K562 (cell line): ENCODE measurements around the gene TNFRSF19. TPM values are rescaled to one million over a fixed set of nuclear protein-coding genes. Genes with fewer than 3 reads are reported as not detected.

Experiments used
- ATAC-seq: fragments of 200-7000 bp; cut with Tn5 transposase; 3 replicates; pipeline ENCODE4 v1.9.1; 2020; ENCODE audit warnings: moderate library complexity
- BruUV-seq: library from RNA; stranded (reverse); fragments of 400-500 nt; replicated peaks from 2 replicates; lab custom pipeline; 2021; lab: Mats Ljungman, UMichigan
- CTCF ChIA-PET: fragments of 300-600 bp; formaldehyde crosslinking; extraction: SDS; loops from one replicate; lab custom pipeline; 2021; ENCODE audit warnings: low intra/inter-chr PET ratio; lab: Yijun Ruan, JAX
- POLR2A ChIA-PET: fragments of 300-600, 350-650 bp; sonication (Branson Sonifier 250); formaldehyde crosslinking; extraction: SDS; loops from one replicate; lab custom pipeline; 2021; ENCODE audit warnings: antibody characterized with exemption, inconsistent platforms; lab: Yijun Ruan, JAX
- DNase-seq, 4 experiments: peaks; one replicate each; pipeline versions ENCODE4 v3.0.0 to v3.0.0-alpha.2; 2011 to 2018; ENCODE audit warnings: low spot score in 3 of 4, mixed read lengths in 3 of 4; ENCODE audit errors: extremely low read depth in 1 of 4
- FAIRE-seq: peaks from 2 replicates; lab custom pipeline; 2011; peaks lifted over from hg19 to GRCh38; lab: Jason Lieb, UNC
- H2AFZ ChIP-seq: 2 replicates; pipeline ENCODE4 v1.6.0; 2011; ENCODE audit warnings: low read depth, low read length, control low read depth, inconsistent platforms
- H3K27ac ChIP-seq: fragments of 200-600 bp; 3 replicates; pipeline ENCODE4 v1.8.0; 2011; ENCODE audit warnings: low read depth, mild to moderate bottlenecking, control low read depth, inconsistent platforms, low read length, moderate library complexity, mixed read lengths; ENCODE audit errors: extremely low read depth
- H3K27me3 ChIP-seq, 2 experiments: fragments of 300-600 bp in 1 of 2; 2 replicates in 1 of 2; 3 replicates in 1 of 2; pipeline versions ENCODE4 v1.6.0 to v1.8.0; 2011; ENCODE audit warnings: inconsistent platforms in 2 of 2, low read length in 2 of 2, mild to moderate bottlenecking in 1 of 2, mixed read lengths in 1 of 2, moderate library complexity in 1 of 2; ENCODE audit not compliant: control insufficient read depth in 2 of 2, insufficient read depth in 2 of 2
- H3K36me3 ChIP-seq: fragments of 300-600 bp; 3 replicates; pipeline ENCODE4 v1.8.0; 2011; ENCODE audit warnings: mild to moderate bottlenecking, low read length, inconsistent platforms; ENCODE audit not compliant: control insufficient read depth, insufficient read depth
- H3K4me1 ChIP-seq, 2 experiments: fragments of 200-600 bp in 1 of 2; replicated peaks in 1 of 2; 2 replicates in 1 of 2; 3 replicates in 1 of 2; pipeline versions ENCODE4 v1.5.1 to v1.8.0; 2011; ENCODE audit warnings: inconsistent platforms in 2 of 2, low read length in 2 of 2, mild to moderate bottlenecking in 1 of 2, mixed read lengths in 1 of 2, moderate library complexity in 1 of 2; ENCODE audit not compliant: control insufficient read depth in 2 of 2, insufficient read depth in 2 of 2
- H3K4me2 ChIP-seq: 2 replicates; pipeline ENCODE4 v1.6.1; 2011; ENCODE audit warnings: low read length, control low read depth, inconsistent platforms, mixed read lengths; ENCODE audit not compliant: insufficient read depth
- H3K4me3 ChIP-seq: fragments of 200-600 bp; sonication (generic), shearing (Covaris generic); 2 replicates; pipeline ENCODE4 v1.5.1; 2016; ENCODE audit warnings: control low read depth, inconsistent platforms
- H3K79me2 ChIP-seq: fragments of 200-600 bp; 3 replicates; pipeline ENCODE4 v1.8.0; 2011; ENCODE audit warnings: low read length, inconsistent platforms; ENCODE audit not compliant: control insufficient read depth, insufficient read depth
- H3K9ac ChIP-seq, 2 experiments: 2 replicates each; pipeline versions ENCODE4 v1.6.0 to v1.6.1; 2011; ENCODE audit warnings: low read depth in 2 of 2, low read length in 2 of 2, control low read depth in 1 of 2, inconsistent platforms in 1 of 2, mild to moderate bottlenecking in 1 of 2, mixed read lengths in 1 of 2; ENCODE audit not compliant: insufficient read depth in 1 of 2
- H3K9me1 ChIP-seq: one replicate; pipeline ENCODE4 v1.6.0; 2011; ENCODE audit warnings: inconsistent platforms, mild to moderate bottlenecking, low read length, moderate library complexity; ENCODE audit not compliant: control insufficient read depth, insufficient read depth
- H3K9me3 ChIP-seq: replicated peaks from 2 replicates; pipeline ENCODE4 v1.5.1; 2011; ENCODE audit warnings: low read depth, low read length, inconsistent platforms; ENCODE audit not compliant: control insufficient read depth, insufficient read depth
- H4K20me1 ChIP-seq: replicated peaks from 2 replicates; pipeline ENCODE4 v1.6.1; 2011; ENCODE audit warnings: low read length, inconsistent platforms, mixed read lengths; ENCODE audit not compliant: control insufficient read depth, insufficient read depth
- ARNT ChIP-seq, 2 experiments: fragments of 450-650 bp; IDR thresholded peaks; 2 replicates each; pipeline ENCODE4 v1.6.1; 2016; ENCODE audit warnings: mild to moderate bottlenecking in 1 of 2
- DNMT1 ChIP-seq: fragments of 450-650 bp; IDR thresholded peaks from 2 replicates; pipeline ENCODE4 v1.6.1; 2016; ENCODE audit warnings: antibody characterized with exemption, mild to moderate bottlenecking
- GTF2F1 ChIP-seq: IDR thresholded peaks from 2 replicates; pipeline ENCODE4 v1.6.1; 2011; ENCODE audit warnings: low read depth, low read length, improper control_type of control experiment
- KHSRP ChIP-seq: fragments of 450-650 bp; IDR thresholded peaks from 2 replicates; pipeline ENCODE4 v1.6.1; 2017
- L3MBTL2 ChIP-seq: fragments of 450-650 bp; IDR thresholded peaks from 2 replicates; pipeline ENCODE4 v1.6.1; 2016; ENCODE audit warnings: mild to moderate bottlenecking, moderate library complexity
- MLLT1 ChIP-seq, 2 experiments: fragments of 450-650 bp; IDR thresholded peaks; 2 replicates each; pipeline ENCODE4 v1.6.1; 2016
- MNT ChIP-seq, 2 experiments: fragments of 450-650 bp; conservative IDR thresholded peaks; 2 replicates each; pipeline ENCODE4 v1.6.1; 2017; ENCODE audit warnings: mild to moderate bottlenecking in 2 of 2, moderate library complexity in 2 of 2
- NFE2L1 ChIP-seq: fragments of 450-650 bp; IDR thresholded peaks from 2 replicates; pipeline ENCODE4 v1.6.1; 2016; ENCODE audit warnings: missing genetic modification characterization, low read depth, mild to moderate bottlenecking, missing compliant biosample characterization, moderate library complexity, borderline replicate concordance
- OTX1 ChIP-seq: fragments of 450-650 bp; formaldehyde crosslinking; IDR thresholded peaks from 2 replicates; pipeline ENCODE4 v1.4.0; 2022; ENCODE audit warnings: mild to moderate bottlenecking
- THRA ChIP-seq: fragments of 450-650 bp; IDR thresholded peaks from 2 replicates; pipeline ENCODE4 v1.6.1; 2017; ENCODE audit warnings: mild to moderate bottlenecking, moderate library complexity
- ZBTB11 ChIP-seq, 3 experiments: fragments of 200-800 bp in 1 of 3; fragments of 250-450 bp in 1 of 3; fragments of 450-650 bp in 1 of 3; sonication (Bioruptor Pico) in 1 of 3; sonication (Bioruptor generic) in 1 of 3; formaldehyde crosslinking in 1 of 3; IDR thresholded peaks; 2 replicates each; pipeline versions ENCODE4 v1.6.1 to v1.8.0; 2016 to 2022; ENCODE audit warnings: mild to moderate bottlenecking in 2 of 3, missing genetic modification characterization in 2 of 3, missing compliant biosample characterization in 1 of 3, moderate library complexity in 1 of 3
- ZC3H8 ChIP-seq: fragments of 450-650 bp; IDR thresholded peaks from 2 replicates; pipeline ENCODE4 v1.6.1; 2017
- WGBS: fragments of 100-300 bp; shearing (Covaris generic); methylation state at CpG from one replicate; pipeline ENCODE4 v1.1.6; 2016; ENCODE audit warnings: low coverage, mixed read lengths; ENCODE audit not compliant: insufficient coverage; ENCODE audit errors: missing lambda C conversion rate; 5-methylcytosine and 5-hydroxymethylcytosine counted together
- in situ Hi-C: fragments of 300-500 bp; cut with MboI; formaldehyde crosslinking; loops from 4 replicates; pipeline ENCODE4 v1.15.0; 2018; ENCODE audit warnings: inconsistent platforms, mixed read lengths
- intact Hi-C: fragments of 100-400 bp; cut with micrococcal nuclease; formaldehyde crosslinking; loops from 2 replicates; pipeline ENCODE4 v1.14.2; 2022
- polyA plus RNA-seq, 8 experiments: library from polyadenylated mRNA; depleted of rRNA in 4 of 8; stranded (reverse) in 5 of 8; unstranded in 3 of 8; fragments of >200 nt; fragmentation: Nextera tagmentation in 2 of 8; fragmentation: Illumina TruSeq in 1 of 8; extraction: Ambion mirVana in 2 of 8; extraction: Trizol in 1 of 8; gene quantifications; 2 replicates each; pipeline versions ENCODE4 v1.2.1 to v1.2.3, GENCODE V29; 2011 to 2014; ENCODE audit warnings: inconsistent platforms in 1 of 8, missing spikeins in 1 of 8
- total RNA-seq, 7 experiments: library from RNA; depleted of rRNA in 6 of 7; stranded (reverse); fragments of >200 nt in 6 of 7; fragmentation: Illumina TruSeq in 2 of 7; extraction: Trizol in 2 of 7; gene quantifications; 2 replicates each; pipeline versions ENCODE4 v1.2.1 to v1.2.3, GENCODE V29; 2011 to 2021; ENCODE audit warnings: low replicate concordance in 1 of 7

The TNFRSF19 gene
- total and polyA plus RNA-seq, 9 of the 15 experiments (the other 6 are each of a cell fraction or from before 2014, with no cell fraction given), result 0.01 to 0.07 TPM; not detected in 7

- no peak for TF ChIP-seq MLLT1 (IDR thresholded peaks at IDR 0.05)
- TF ChIP-seq L3MBTL2, result no peak
- TF ChIP-seq MNT (conservative IDR thresholded peaks at IDR 0.05), result no peak
- no peak for TF ChIP-seq ARNT (IDR thresholded peaks at IDR 0.05)
- no peak for TF ChIP-seq KHSRP
- no peak for TF ChIP-seq DNMT1
- TF ChIP-seq NFE2L1 (tag), result no peak
- no peak for TF ChIP-seq GTF2F1
Observed at GRCh38 chr13:23549724-23550123, 20.5 kb upstream of the TNFRSF19 start (continued).

- no TSS peak for BruUV-seq
- no peak for ATAC-seq
- no peak for TF ChIP-seq ZBTB11 (CRISPR knock-in tag; IDR thresholded peaks at IDR 0.05)
- TF ChIP-seq MNT (conservative IDR thresholded peaks at IDR 0.05), result no peak
- TF ChIP-seq THRA, result no peak
- no peak for TF ChIP-seq ZC3H8
- no peak for TF ChIP-seq OTX1 (CRISPR knock-in tag)
Observed at GRCh38 chr13:23550163-23550562, 20.0 kb upstream of the TNFRSF19 start.

More at GRCh38 chr13:23550163-23550562, 20.0 kb upstream of the TNFRSF19 start:
- Histone ChIP-seq H3K79me2 (no peaks in the 10 kb centered on the region), H3K4me1 (no peaks in the 10 kb centered on the region; a peak in 1 of 5 replicates), H3K27ac (no peak overlapping the region), H3K9ac (no peak overlapping the region), H3K27me3 (peaks cover 4 to 7% of the 10 kb centered on the region in 2 experiments; a peak in 3 of 5 replicates), H3K9me3 (no peaks in the 10 kb centered on the region), H3K9me1 (no peaks in the 10 kb centered on the region), H2AFZ (no peak overlapping the region), H3K4me3 (no peak overlapping the region), H3K4me2 (no peak overlapping the region), H3K36me3 (no peaks in the 10 kb centered on the region), H4K20me1 (no peaks in the 10 kb centered on the region)
- ChIA-PET CTCF (no interaction called here), POLR2A (no interaction called here)
- WGBS, result 0% methylated on average over 1 of the region's 1 CpG
- in situ Hi-C loops, result no loop called here
- intact Hi-C loops, result no loop called here
- DNase-seq (no peak), FAIRE-seq (no peak)
